OCI-LY7 (cell line): ENCODE measurements around the gene PEPD. TPM values are rescaled to one million over a fixed set of nuclear protein-coding genes. Genes with fewer than 3 reads are reported as not detected.
"Not testable (repeated sequence)": the region's sequence is repeated elsewhere in the genome, so short reads cannot be mapped to it uniquely, and the experiment has no call there.

Experiments
- BruUV-seq: library from RNA; stranded (reverse); fragments of 400-500 nt; replicated peaks from 2 replicates; lab custom pipeline; 2021; lab: Mats Ljungman, UMichigan
- CTCF ChIA-PET: fragments of 300-600 bp; sonication (Branson Sonifier 250); formaldehyde crosslinking; loops from one replicate; lab custom pipeline; 2022; ENCODE audit warnings: antibody characterized with exemption; ENCODE audit not compliant: unreplicated experiment; lab: Charles Lee
- POLR2A ChIA-PET: fragments of 300-600 bp; sonication (Branson Sonifier 250); formaldehyde crosslinking; loops from one replicate; lab custom pipeline; 2022; ENCODE audit warnings: antibody characterized with exemption; lab: Charles Lee
- DNase-seq: peaks from one replicate; pipeline ENCODE4 v3.0.0-alpha.2; 2015; ENCODE audit warnings: low spot score
- H2AFZ ChIP-seq: fragments of 200-600 bp; sonication (generic), shearing (Covaris generic); 2 replicates; pipeline ENCODE4 v1.6.1; 2014; ENCODE audit warnings: mild to moderate bottlenecking, antibody characterized with exemption, low read length, moderate library complexity
- H3K27ac ChIP-seq: fragments of 200-600 bp; sonication (generic); 2 replicates; pipeline ENCODE4 v1.5.1; 2014; ENCODE audit warnings: mixed run types, low read depth, mild to moderate bottlenecking, moderate library complexity, low read length, inconsistent platforms; ENCODE audit not compliant: poor library complexity, severe bottlenecking
- H3K36me3 ChIP-seq: fragments of 200-600 bp; sonication (generic); 2 replicates; pipeline ENCODE4 v1.6.1; 2014; ENCODE audit warnings: mild to moderate bottlenecking, antibody characterized with exemption, low read length, moderate library complexity, mixed read lengths; ENCODE audit not compliant: insufficient read depth
- H3K4me1 ChIP-seq: fragments of 200-600 bp; sonication (generic); 2 replicates; pipeline ENCODE4 v1.5.1; 2014; ENCODE audit warnings: mild to moderate bottlenecking, low read length; ENCODE audit not compliant: insufficient read depth, poor library complexity, severe bottlenecking
- H3K4me2 ChIP-seq: fragments of 200-600 bp; sonication (generic); 2 replicates; pipeline ENCODE4 v1.6.1; 2014; ENCODE audit warnings: mild to moderate bottlenecking, low read length
- H3K4me3 ChIP-seq: fragments of 200-600 bp; sonication (generic); 2 replicates; pipeline ENCODE4 v1.5.1; 2014; ENCODE audit warnings: mild to moderate bottlenecking, low read depth, low read length; ENCODE audit not compliant: poor library complexity, severe bottlenecking
- H3K79me2 ChIP-seq: fragments of 200-600 bp; sonication (generic); 2 replicates; pipeline ENCODE4 v1.6.1; 2016; ENCODE audit warnings: low read depth, mild to moderate bottlenecking, low read length, moderate library complexity, mixed read lengths; ENCODE audit not compliant: insufficient read depth
- H3K9me2 ChIP-seq: fragments of 200-600 bp; sonication (generic); 2 replicates; pipeline ENCODE4 v1.6.1; 2016; ENCODE audit warnings: mild to moderate bottlenecking, low read length, mixed read lengths; ENCODE audit not compliant: insufficient read depth
- H3K9me3 ChIP-seq: fragments of 200-600 bp; sonication (generic); 2 replicates; pipeline ENCODE4 v1.6.1; 2014; ENCODE audit warnings: mild to moderate bottlenecking, mixed run types, low read length, mixed read lengths
- H4K20me1 ChIP-seq: fragments of 200-600 bp; sonication (generic); 2 replicates; pipeline ENCODE4 v1.6.1; 2014; ENCODE audit warnings: mild to moderate bottlenecking, antibody characterized with exemption, low read length, moderate library complexity, mixed read lengths; ENCODE audit not compliant: insufficient read depth
- EZH2phosphoT487 ChIP-seq: fragments of 200-600 bp; sonication (generic); IDR thresholded peaks from 2 replicates; pipeline ENCODE4 v1.6.1; 2018; ENCODE audit warnings: low read depth, borderline replicate concordance, mild to moderate bottlenecking, mixed run types, antibody characterized with exemption, low read length, moderate library complexity, mixed read lengths
- intact Hi-C: fragments of 100-400 bp; cut with micrococcal nuclease; formaldehyde crosslinking; loops from one replicate; pipeline ENCODE4 v1.10.0; 2022; ENCODE audit not compliant: unreplicated experiment
- total RNA-seq, 2 experiments: library from RNA; depleted of rRNA in 1 of 2; stranded (reverse); fragments of >200 nt in 1 of 2; shearing (Covaris generic) in 1 of 2; gene quantifications; 2 replicates each; pipeline ENCODE4 v1.2.3, GENCODE V29; 2014 to 2022
- TF ChIP-seq, protein P1 (sequence below): fragments of 200-600 bp; sonication (generic); conservative IDR thresholded peaks from 2 replicates; pipeline ENCODE4 v1.5.1; 2014; ENCODE audit warnings: mild to moderate bottlenecking, antibody characterized with exemption, low read length, moderate library complexity, mixed read lengths

PEPD gene
- total RNA-seq, 2 experiments from 2014 or later = 24.4 to 29.7 TPM

DNA sequence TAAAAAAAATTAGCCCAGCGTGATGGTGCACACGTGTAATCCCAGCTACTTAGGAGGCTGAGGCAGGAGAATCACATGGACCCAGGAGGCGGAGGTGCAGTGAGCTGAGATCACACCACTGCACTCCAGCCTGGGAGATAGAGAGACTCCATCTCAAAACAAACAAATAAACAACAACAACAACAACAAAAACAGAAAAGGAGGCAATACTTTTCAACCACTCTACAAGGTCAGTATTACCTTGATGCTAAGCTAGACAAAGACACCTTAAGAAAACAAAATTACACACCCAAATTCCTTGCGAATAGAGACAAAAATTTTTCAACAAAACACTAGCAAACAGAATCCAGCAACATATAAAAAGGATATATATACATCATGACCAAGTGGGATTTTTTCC is 39.7 kb downstream of the PEPD start:
- H3K79me2 ChIP-seq = no peaks in the 10 kb centered on the region
- TF ChIP-seq, protein P1, sequence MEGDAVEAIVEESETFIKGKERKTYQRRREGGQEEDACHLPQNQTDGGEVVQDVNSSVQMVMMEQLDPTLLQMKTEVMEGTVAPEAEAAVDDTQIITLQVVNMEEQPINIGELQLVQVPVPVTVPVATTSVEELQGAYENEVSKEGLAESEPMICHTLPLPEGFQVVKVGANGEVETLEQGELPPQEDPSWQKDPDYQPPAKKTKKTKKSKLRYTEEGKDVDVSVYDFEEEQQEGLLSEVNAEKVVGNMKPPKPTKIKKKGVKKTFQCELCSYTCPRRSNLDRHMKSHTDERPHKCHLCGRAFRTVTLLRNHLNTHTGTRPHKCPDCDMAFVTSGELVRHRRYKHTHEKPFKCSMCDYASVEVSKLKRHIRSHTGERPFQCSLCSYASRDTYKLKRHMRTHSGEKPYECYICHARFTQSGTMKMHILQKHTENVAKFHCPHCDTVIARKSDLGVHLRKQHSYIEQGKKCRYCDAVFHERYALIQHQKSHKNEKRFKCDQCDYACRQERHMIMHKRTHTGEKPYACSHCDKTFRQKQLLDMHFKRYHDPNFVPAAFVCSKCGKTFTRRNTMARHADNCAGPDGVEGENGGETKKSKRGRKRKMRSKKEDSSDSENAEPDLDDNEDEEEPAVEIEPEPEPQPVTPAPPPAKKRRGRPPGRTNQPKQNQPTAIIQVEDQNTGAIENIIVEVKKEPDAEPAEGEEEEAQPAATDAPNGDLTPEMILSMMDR = no peak
- no peak for TF ChIP-seq EZH2phosphoT487
- no peaks in the 10 kb centered on the region for H3K9me3 ChIP-seq
- intact Hi-C loops = no loop called here
- H2AFZ ChIP-seq = no peak overlapping the region
- H3K36me3 ChIP-seq = no peaks in the 10 kb centered on the region
- ChIA-PET POLR2A (interaction anchor here (0.5 kb wide), 1 partner anchor 816 kb away, joined by 3 read pairs; no protein-coding TSS in a partner anchor), CTCF (no interaction called here)
- H3K27ac ChIP-seq = no peak overlapping the region
- H3K4me2 ChIP-seq = no peak overlapping the region
- no TSS peak for BruUV-seq
- no peaks in the 10 kb centered on the region for H3K9me2 ChIP-seq
- no peak for DNase-seq
- H3K4me3 ChIP-seq = no peak overlapping the region
- H3K4me1 ChIP-seq = no peaks in the 10 kb centered on the region
- no peaks in the 10 kb centered on the region for H4K20me1 ChIP-seq

DNA sequence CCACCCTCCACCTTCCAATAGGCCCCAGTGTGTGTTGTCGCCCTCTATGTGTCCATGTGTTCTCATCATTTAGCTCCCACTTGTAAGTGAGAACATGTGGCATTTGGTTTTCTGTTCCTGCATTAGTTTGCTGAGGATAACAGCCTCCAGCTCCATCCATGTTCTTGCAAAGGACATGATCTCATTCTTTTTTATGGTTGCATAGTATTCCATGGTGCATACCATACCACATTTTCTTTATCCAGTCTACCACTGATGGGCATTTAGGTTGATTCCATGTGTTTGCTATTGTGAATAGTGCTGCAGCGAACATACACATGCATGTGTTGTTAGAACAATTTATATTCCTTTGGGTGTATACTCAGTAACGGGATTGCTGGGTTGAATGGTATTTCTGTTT is 42.0 kb downstream of the PEPD start:
- H3K9me3 ChIP-seq = not testable (repeated sequence)

DNA sequence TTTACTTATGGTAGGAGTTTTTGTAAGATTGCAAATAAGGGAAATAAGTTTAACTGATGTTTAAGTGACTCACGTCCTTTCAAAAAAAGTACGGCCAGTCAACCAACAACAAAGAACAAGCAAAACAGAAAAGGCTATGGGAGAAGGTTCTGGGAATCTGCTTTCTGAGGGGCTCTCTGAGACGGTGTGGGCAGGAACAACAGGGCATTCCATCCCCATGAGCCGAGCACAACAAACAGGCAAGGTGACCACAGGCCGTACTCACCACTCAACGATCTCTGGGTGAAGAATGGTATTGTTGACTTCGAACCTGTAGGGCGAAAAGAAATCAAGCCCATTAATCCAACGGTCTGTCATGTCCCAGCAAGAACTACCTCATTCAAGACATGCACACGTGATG is 43.8 kb downstream of the PEPD start:
- H3K79me2 ChIP-seq = no peaks in the 10 kb centered on the region
- no peaks in the 10 kb centered on the region for H3K9me2 ChIP-seq
- ChIA-PET CTCF (no interaction called here), POLR2A (no interaction called here)
- no peak overlapping the region for H3K4me3 ChIP-seq
- H4K20me1 ChIP-seq = no peaks in the 10 kb centered on the region
- H3K4me2 ChIP-seq = no peak overlapping the region
- BruUV-seq = no TSS peak
- H3K9me3 ChIP-seq = no peaks in the 10 kb centered on the region
- no peak for DNase-seq
- TF ChIP-seq EZH2phosphoT487 = no peak
- TF ChIP-seq, protein P1 = no peak
- H3K36me3 ChIP-seq = no peaks in the 10 kb centered on the region
- no peak overlapping the region for H3K27ac ChIP-seq
- no peak overlapping the region for H2AFZ ChIP-seq
- intact Hi-C loops = no loop called here
- no peaks in the 10 kb centered on the region for H3K4me1 ChIP-seq

More for the DNA sequence above, 42.0 kb downstream of the PEPD start:
- H2AFZ ChIP-seq, CTCF ChIA-PET, H3K79me2 ChIP-seq, POLR2A ChIA-PET, H3K27ac ChIP-seq, H3K4me3 ChIP-seq, H3K4me2 ChIP-seq, DNase-seq, H4K20me1 ChIP-seq, BruUV-seq, H3K9me2 ChIP-seq, intact Hi-C loops, H3K36me3 ChIP-seq, H3K4me1 ChIP-seq: not testable (repeated sequence)
